RWPE1 (cell line): ENCODE data around the gene SCYL2.
"Not testable (repeated sequence)": the region's sequence is repeated elsewhere in the genome, so short reads cannot be mapped to it uniquely, and the experiment has no call there.

ENCODE experiments used
- CTCF ChIA-PET: fragments of 350-600 bp; sonication (Branson Sonifier 250); formaldehyde crosslinking; extraction: SDS; loops from one replicate; lab custom pipeline; 2021; lab: Yijun Ruan, JAX
- POLR2A ChIA-PET: fragments of 400-600 bp; formaldehyde crosslinking; extraction: SDS; loops from one replicate; lab custom pipeline; 2020; ENCODE audit warnings: antibody characterized with exemption; ENCODE audit not compliant: low non-redundant PET; lab: Yijun Ruan, JAX
- DNase-seq: peaks from one replicate; pipeline ENCODE4 v3.0.0; 2012; ENCODE audit warnings: low spot score
- H3K27ac ChIP-seq: fragments of 450-650 bp; 2 replicates; pipeline ENCODE4 v1.5.1; 2017
- CTCF ChIP-seq: fragments of 450-650 bp; conservative IDR thresholded peaks from 2 replicates; pipeline ENCODE4 v1.5.1; 2017; ENCODE audit warnings: low read depth, mild to moderate bottlenecking

SCYL2 gene

DNA sequence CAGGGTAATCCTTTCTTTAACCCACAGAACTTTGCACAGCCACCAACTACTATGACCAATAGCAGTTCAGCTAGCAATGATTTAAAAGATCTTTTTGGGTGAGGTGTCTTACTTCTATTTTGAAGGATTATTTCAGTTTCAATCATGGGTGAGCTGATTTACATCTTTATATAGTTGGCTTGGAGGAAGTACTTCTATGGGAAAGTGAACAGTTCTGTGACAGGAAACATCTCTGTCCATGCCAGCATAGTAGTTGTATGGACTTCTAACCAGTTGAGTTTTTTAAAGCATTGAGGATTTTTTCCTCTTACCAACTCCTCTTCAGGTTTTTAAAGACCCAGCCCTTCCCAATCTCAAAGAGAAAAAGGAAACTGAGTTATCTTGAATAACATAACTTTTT is 72.1 kb downstream of the SCYL2 start:
- H3K27ac ChIP-seq, result no peak overlapping the region
- ChIA-PET CTCF (no interaction called here), POLR2A (no interaction called here)
- TF ChIP-seq CTCF, result no peak
- DNase-seq, result no peak

GRCh38 chr12:100342897-100343296 is 75.9 kb downstream of the SCYL2 start:
- POLR2A ChIA-PET, H3K27ac ChIP-seq, DNase-seq: not testable (repeated sequence)
- CTCF ChIA-PET, result interaction anchor here (0.7 kb wide), 1 partner anchor 179 kb away, joined by 4 read pairs; no protein-coding TSS in a partner anchor

- DNase-seq, H3K27ac ChIP-seq, POLR2A ChIA-PET, CTCF ChIA-PET: not testable (repeated sequence)
These were observed 77.4 kb downstream of the SCYL2 start for GRCh38 chr12:100344351-100344750.

- CTCF ChIA-PET, result interaction anchor here (0.7 kb wide), 1 partner anchor 85 kb away, joined by 3 read pairs; no protein-coding TSS in a partner anchor
- H3K27ac ChIP-seq, result no peak overlapping the region
- TF ChIP-seq CTCF, result no peak
- POLR2A ChIA-PET, result no interaction called here
- no peak for DNase-seq
These were observed 78.2 kb downstream of the SCYL2 start for GRCh38 chr12:100345020-100345767.

- no peak for TF ChIP-seq CTCF
- ChIA-PET CTCF (interaction anchor here (0.7 kb wide), 2 partner anchors 208 to 1033 kb away, joined by 3 to 4 read pairs; no protein-coding TSS in a partner anchor), POLR2A (no interaction called here)
- DNase-seq, result no peak
- no peak overlapping the region for H3K27ac ChIP-seq
These were observed 79.7 kb downstream of the SCYL2 start for GRCh38 chr12:100346660-100347059.

DNA sequence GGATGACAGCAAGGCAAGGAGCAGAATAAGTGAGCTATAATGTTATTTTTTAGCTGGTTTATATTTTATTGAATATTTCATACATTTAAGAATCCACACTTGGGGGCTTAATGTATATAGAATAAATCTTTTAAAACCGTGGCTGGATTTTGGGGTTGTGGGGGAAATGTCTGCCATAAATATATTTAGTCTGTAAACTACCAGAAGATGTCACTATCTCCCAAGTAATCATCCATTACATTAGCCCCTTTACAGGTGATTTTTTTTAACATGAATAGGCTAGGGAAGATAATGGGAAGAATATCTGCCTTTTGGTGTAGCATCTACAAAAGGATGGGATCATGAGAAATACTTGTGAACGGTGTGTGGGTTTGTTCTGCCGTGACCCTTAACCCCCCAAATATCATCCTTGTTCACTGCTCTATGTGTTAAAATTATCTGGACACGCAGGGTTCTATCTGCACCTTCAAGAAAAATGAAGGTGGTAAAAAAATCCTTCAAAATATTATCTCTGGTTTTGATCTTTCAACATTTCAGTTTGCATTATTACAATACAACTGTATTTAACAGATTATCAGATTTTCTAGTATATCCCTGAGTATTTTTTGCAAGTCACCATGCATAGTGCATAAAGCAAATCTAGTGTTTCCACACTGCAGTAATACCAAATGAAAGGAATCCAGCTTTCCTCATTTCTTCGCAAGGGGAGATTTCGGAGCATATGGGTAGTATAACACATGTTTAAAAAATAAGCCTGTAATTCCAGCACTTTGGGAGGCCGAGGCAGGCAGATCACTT is 81.9 kb downstream of the SCYL2 start:
- H3K27ac ChIP-seq, result no peak overlapping the region
- peak; percentile 30 for DNase-seq
- POLR2A ChIA-PET, result no interaction called here
- no peak; the same call in 1 of the 2 replicates for TF ChIP-seq CTCF
- CTCF ChIA-PET, result interaction anchor here (0.7 to 2.4 kb wide), 5 partner anchors 99 to 863 kb away, joined by 3 to 9 read pairs (median 4); no protein-coding TSS in a partner anchor

DNA sequence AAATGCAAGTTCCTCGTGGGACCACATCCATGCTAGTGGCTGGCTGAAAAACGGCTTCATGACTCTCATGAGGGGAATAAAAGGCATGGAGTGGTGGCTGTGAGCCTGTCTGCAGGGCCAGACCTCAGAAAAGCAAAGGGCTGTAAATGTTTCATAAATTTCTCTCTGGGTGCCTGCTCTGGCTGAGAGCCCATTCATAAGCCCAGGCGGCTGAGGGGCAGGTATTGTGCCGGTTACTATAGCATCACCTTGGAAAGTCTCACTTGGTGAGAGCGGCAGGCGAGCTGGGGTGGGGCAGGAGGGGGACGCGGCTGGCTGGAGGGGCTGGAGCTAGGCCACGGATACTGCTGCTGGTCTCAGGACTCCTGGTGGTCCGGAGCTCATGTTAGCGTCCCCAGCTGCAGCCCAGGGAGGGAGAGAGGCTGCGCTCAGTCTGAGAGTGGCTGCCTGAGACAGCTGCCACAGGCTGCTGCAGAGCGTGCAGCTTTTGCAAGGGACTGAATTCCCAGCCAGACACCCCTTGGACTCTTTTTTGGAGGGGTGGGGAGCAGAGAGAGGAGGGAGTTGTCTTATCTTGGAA is 89.8 kb downstream of the SCYL2 start, which contains the start of gene SLC17A8:
Gene SLC17A8 (plus strand): TSS at position 431 of the 580 bp plus-strand sequence. CDS start 318 bp downstream, outside the sequence.
- CTCF ChIA-PET, result no interaction called here
- DNase-seq, result no peak
- POLR2A ChIA-PET, result no interaction called here
- no peak within 1 kb of the TSS for H3K27ac ChIP-seq
- TF ChIP-seq CTCF, result no peak
